Mesothelial cell of epicardium (in vitro differentiated cells): ENCODE measurements around the gene SS18L1. TPM values are rescaled to one million over a fixed set of nuclear protein-coding genes. Genes with fewer than 3 reads are reported as not detected.

Experiments used
- DNase-seq, 2 experiments: peaks; one replicate each; pipeline ENCODE4 v3.0.0; 2021; ENCODE audit warnings: low spot score in 2 of 2; ENCODE audit not compliant: unreplicated experiment in 2 of 2
- H3K27ac Mint-ChIP-seq: 2 replicates; pipeline ENCODE4 v1.8.0; 2021; ENCODE audit warnings: mixed read lengths
- H3K27me3 Mint-ChIP-seq: 2 replicates; pipeline ENCODE4 v1.8.0; 2021; ENCODE audit warnings: low read depth, mixed read lengths
- H3K36me3 Mint-ChIP-seq: 2 replicates; pipeline ENCODE4 v1.8.0; 2021; ENCODE audit warnings: mixed read lengths
- H3K4me1 Mint-ChIP-seq: 2 replicates; pipeline ENCODE4 v1.8.0; 2021; ENCODE audit warnings: mixed read lengths
- H3K4me3 Mint-ChIP-seq: 2 replicates; pipeline ENCODE4 v1.8.0; 2021; ENCODE audit warnings: mild to moderate bottlenecking, moderate library complexity, mixed read lengths
- H3K9me3 Mint-ChIP-seq: 2 replicates; pipeline ENCODE4 v1.8.0; 2021; ENCODE audit warnings: mixed read lengths
- CTCF ChIP-seq: fragments of 200-600 bp; sonication (generic); IDR thresholded peaks from one replicate; pipeline ENCODE4 v1.5.0; 2021; ENCODE audit warnings: antibody characterized with exemption; ENCODE audit not compliant: unreplicated experiment
- total RNA-seq: library from RNA; stranded (reverse); gene quantifications from 3 replicates; pipeline ENCODE4 v1.2.1, GENCODE V29; 2021

The SS18L1 gene
- total RNA-seq, 1 donor from 2014 or later, result 27.5 TPM

DNA sequence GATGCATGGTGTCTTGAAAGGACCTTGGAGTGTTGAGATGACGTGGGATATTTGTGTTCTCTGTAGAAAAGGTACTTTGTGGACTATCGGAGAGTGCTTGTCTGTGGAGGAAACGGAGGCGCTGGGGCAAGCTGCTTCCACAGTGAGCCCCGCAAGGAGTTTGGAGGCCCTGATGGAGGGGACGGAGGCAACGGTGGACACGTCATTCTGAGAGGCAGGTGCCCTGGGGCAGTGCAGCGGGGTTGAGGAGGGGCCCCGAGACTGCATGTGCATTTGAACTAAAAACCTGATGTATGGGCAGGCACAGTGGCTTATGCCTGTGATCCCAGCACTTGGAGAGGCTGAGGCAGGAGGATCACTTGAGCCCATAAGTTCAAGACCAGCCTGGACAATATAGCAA is 52.2 kb downstream of the SS18L1 start:
- Mint-ChIP-seq H3K9me3 (no peaks in the 10 kb centered on the region), H3K27me3 (no peaks in the 10 kb centered on the region), H3K36me3 (peaks cover 22% of the 10 kb centered on the region), H3K27ac (no peak overlapping the region), H3K4me3 (no peak overlapping the region), H3K4me1 (no peaks in the 10 kb centered on the region)
- no peak for DNase-seq
- TF ChIP-seq CTCF, result no peak

DNA sequence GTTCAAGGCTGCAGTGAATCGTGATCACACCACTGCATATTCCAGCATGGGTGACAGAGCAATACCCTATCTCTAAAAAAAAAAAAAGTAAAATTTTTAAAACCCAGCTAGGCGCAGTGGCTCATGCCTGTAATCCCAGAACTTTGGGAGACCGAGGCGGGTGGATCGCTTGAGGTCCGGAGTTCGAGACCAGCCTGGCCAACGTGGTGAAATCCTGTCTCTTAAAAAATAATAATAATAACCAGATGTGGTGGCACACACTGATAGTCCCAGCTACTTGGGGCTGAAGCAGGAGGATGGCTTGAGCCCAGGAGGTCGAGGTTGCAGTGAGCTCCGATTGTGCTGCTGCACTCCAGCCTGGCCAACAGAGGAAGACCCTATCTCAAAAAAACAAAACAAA is 52.7 kb downstream of the SS18L1 start:
- no peak for TF ChIP-seq CTCF
- DNase-seq, result no peak
- peaks cover 25% of the 10 kb centered on the region for H3K36me3 Mint-ChIP-seq
- H3K4me1 Mint-ChIP-seq, result no peaks in the 10 kb centered on the region
- H3K27ac Mint-ChIP-seq, result no peak overlapping the region
- H3K9me3 Mint-ChIP-seq, result no peaks in the 10 kb centered on the region
- H3K27me3 Mint-ChIP-seq, result no peaks in the 10 kb centered on the region
- H3K4me3 Mint-ChIP-seq, result no peak overlapping the region

GRCh38 chr20:62197311-62197710 is 53.7 kb downstream of the SS18L1 start:
- H3K9me3 Mint-ChIP-seq, result no peaks in the 10 kb centered on the region
- no peaks in the 10 kb centered on the region for H3K4me1 Mint-ChIP-seq
- H3K36me3 Mint-ChIP-seq, result peaks cover 28% of the 10 kb centered on the region
- no peak for DNase-seq
- no peaks in the 10 kb centered on the region for H3K27me3 Mint-ChIP-seq
- TF ChIP-seq CTCF, result no peak
- no peak overlapping the region for H3K4me3 Mint-ChIP-seq
- no peak overlapping the region for H3K27ac Mint-ChIP-seq

- Mint-ChIP-seq H3K4me1 (no peaks in the 10 kb centered on the region), H3K36me3 (peaks cover 28% of the 10 kb centered on the region), H3K27me3 (no peaks in the 10 kb centered on the region), H3K4me3 (no peak overlapping the region), H3K27ac (no peak overlapping the region), H3K9me3 (no peaks in the 10 kb centered on the region)
- TF ChIP-seq CTCF, result no peak
- no peak for DNase-seq
Measured at GRCh38 chr20:62197801-62198200, 54.2 kb downstream of the SS18L1 start.

DNA sequence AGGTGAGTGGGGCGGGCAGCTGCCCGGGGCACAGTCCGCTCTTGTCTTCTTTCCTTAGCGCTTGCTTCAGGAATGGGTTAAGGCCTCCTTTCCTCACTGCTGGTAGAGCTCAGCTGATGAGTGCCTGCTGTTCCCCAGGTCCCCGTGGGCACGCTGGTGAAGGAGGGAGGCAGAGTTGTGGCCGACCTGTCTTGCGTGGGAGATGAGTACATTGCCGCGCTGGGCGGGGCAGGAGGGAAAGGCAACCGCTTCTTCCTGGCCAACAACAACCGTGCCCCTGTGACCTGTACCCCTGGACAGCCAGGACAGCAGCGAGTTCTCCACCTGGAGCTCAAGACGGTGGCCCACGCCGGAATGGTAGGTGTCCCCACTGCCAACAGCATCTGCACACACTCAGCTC is 54.9 kb downstream of the SS18L1 start:
- H3K9me3 Mint-ChIP-seq, result no peaks in the 10 kb centered on the region
- no peak for DNase-seq
- peaks cover 31% of the 10 kb centered on the region for H3K36me3 Mint-ChIP-seq
- H3K27ac Mint-ChIP-seq, result no peak overlapping the region
- H3K4me3 Mint-ChIP-seq, result no peak overlapping the region
- H3K4me1 Mint-ChIP-seq, result no peaks in the 10 kb centered on the region
- H3K27me3 Mint-ChIP-seq, result no peaks in the 10 kb centered on the region
- TF ChIP-seq CTCF, result no peak

DNA sequence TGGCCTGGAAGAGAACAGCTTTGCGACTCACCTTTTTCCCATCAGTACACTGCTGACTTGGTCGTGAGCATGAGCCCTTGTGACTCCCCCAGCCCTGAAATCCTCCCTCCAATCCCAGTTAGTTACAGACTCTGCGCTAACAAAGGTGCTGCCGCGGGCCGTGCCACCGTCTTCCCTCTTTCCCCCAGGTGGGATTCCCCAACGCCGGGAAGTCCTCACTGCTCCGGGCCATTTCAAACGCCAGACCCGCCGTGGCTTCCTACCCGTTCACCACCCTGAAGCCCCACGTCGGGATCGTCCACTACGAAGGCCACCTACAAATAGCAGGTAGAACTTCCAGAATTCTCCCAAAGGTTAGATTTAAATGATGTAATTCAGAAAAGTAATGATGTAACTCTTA is 55.4 kb downstream of the SS18L1 start:
- no peak for DNase-seq

More for the DNA sequence above, 55.4 kb downstream of the SS18L1 start:
- H3K27me3 Mint-ChIP-seq, result no peaks in the 10 kb centered on the region
- H3K36me3 Mint-ChIP-seq, result peaks cover 33% of the 10 kb centered on the region
- H3K9me3 Mint-ChIP-seq, result no peaks in the 10 kb centered on the region
- H3K4me1 Mint-ChIP-seq, result no peaks in the 10 kb centered on the region
- H3K4me3 Mint-ChIP-seq, result no peak overlapping the region
- no peak overlapping the region for H3K27ac Mint-ChIP-seq
- no peak for TF ChIP-seq CTCF
